Erythroblast (primary cell): ENCODE results near the gene RAB1A.

Experiments
- DNase-seq, 2 experiments: peaks; one replicate each; lab custom pipeline; 2025; lab: John Stamatoyannopoulos, UW
- GATA1 ChIP-seq: IDR thresholded peaks from 2 replicates; pipeline ENCODE4 v1.6.1; 2011; ENCODE audit warnings: low read depth, mild to moderate bottlenecking, control low read depth, low read length, moderate library complexity
- POLR2A ChIP-seq: IDR thresholded peaks from 2 replicates; pipeline ENCODE4 v1.6.1; 2011; ENCODE audit warnings: mild to moderate bottlenecking, low read length

Gene RAB1A

DNA sequence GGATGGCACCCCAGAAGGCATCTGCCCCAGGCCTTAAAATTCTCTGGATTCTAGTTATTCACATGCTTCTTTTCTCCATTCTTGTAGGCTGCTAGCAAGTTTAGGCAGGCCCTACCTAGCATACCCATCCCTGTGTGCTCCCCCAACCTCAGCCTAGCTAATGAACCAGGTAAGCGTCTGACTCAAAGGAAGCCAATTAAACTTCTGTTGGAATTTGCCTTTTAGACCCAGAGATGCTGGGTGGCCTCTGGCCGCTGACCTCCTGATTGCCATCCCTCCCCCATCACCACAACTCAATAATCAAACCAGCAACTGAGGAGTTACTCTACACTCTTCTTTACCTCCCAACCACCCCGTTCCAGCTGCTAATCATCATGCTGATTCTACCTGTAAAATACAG is 92.7 kb downstream of the RAB1A start:
- DNase-seq = no peak
- no peak for TF ChIP-seq GATA1
- TF ChIP-seq POLR2A = no peak
